Spleen (tissue), 7 donors: ENCODE measurements around the gene PAPPA2.

Source experiments
- CTCF ChIP-seq, 11 experiments: fragments of 200-600 bp in 7 of 11; fragments of 450-650 bp in 4 of 11; sonication (generic) in 4 of 11; IDR thresholded peaks in 8 of 11; conservative IDR thresholded peaks in 3 of 11; 1 replicate in 7 of 11; 2 replicates in 4 of 11; pipeline versions ENCODE4 v1.4.0 to v1.8.0; 2016 to 2021; ENCODE audit warnings: antibody characterized with exemption in 11 of 11, inconsistent platforms in 4 of 11, mild to moderate bottlenecking in 1 of 11
- POLR2A ChIP-seq, 3 donors: fragments of 450-650 bp; IDR thresholded peaks; one replicate each; pipeline ENCODE4 v1.5.1; 2017; ENCODE audit warnings: antibody characterized with exemption in 3 of 3, mild to moderate bottlenecking in 1 of 3
- POLR2AphosphoS5 ChIP-seq, 3 donors: sonication (generic); formaldehyde crosslinking; IDR thresholded peaks; one replicate each; pipeline ENCODE4 v1.5.1; 2017; ENCODE audit warnings: antibody characterized with exemption in 3 of 3
- donor health status: DM: no; HTN: no; CAD: no; lungs with moderate emphysema.
- donor health status: DM: no; HTN: no; CAD: no.
- donor health status: DM: no; HTN: no; CAD: no.

GRCh38 chr1:176766779-176767178 is 303.8 kb downstream of the PAPPA2 start:
- TF ChIP-seq POLR2AphosphoS5 (IDR thresholded peaks at IDR 0.05) (no peak), CTCF (IDR thresholded peaks at IDR 0.05 in 8 of 11, conservative IDR thresholded peaks at IDR 0.05 in 3 of 11) (no peak), POLR2A (IDR thresholded peaks at IDR 0.05) (no peak)
